Measurements from ENCODE around the gene SLC1A2.

SLC1A2 gene

GRCh38 chr11:35303596-35304385, 115.6 kb downstream of the SLC1A2 start:
- no peaks in the 10 kb centered on the region for H3K27me3 Mint-ChIP-seq
- no peak overlapping the region for H3K4me3 Mint-ChIP-seq
- no peak overlapping the region for H3K27ac Mint-ChIP-seq
- H3K4me1 Mint-ChIP-seq: peaks cover 20% of the 10 kb centered on the region
- no peak for ATAC-seq
- H3K9me3 Mint-ChIP-seq: no peaks in the 10 kb centered on the region
- H3K36me3 Mint-ChIP-seq: no peaks in the 10 kb centered on the region

GRCh38 chr11:35302398-35302797, 117.0 kb downstream of the SLC1A2 start:
- no peaks in the 10 kb centered on the region for H3K36me3 Mint-ChIP-seq
- peaks cover 20% of the 10 kb centered on the region for H3K4me1 Mint-ChIP-seq
- H3K27ac Mint-ChIP-seq: no peak overlapping the region
- no peaks in the 10 kb centered on the region for H3K9me3 Mint-ChIP-seq
- H3K4me3 Mint-ChIP-seq: no peak overlapping the region
- ATAC-seq: no peak
- H3K27me3 Mint-ChIP-seq: no peaks in the 10 kb centered on the region

GRCh38 chr11:35298369-35298768, 121.0 kb downstream of the SLC1A2 start:
- Mint-ChIP-seq H3K4me3 (no peak overlapping the region), H3K9me3 (no peaks in the 10 kb centered on the region), H3K36me3 (no peaks in the 10 kb centered on the region), H3K27me3 (no peaks in the 10 kb centered on the region), H3K4me1 (peaks cover 3% of the 10 kb centered on the region), H3K27ac (no peak overlapping the region)
- no peak for ATAC-seq

GRCh38 chr11:35295751-35296150, 123.6 kb downstream of the SLC1A2 start:
- Mint-ChIP-seq H3K36me3 (no peaks in the 10 kb centered on the region), H3K9me3 (no peaks in the 10 kb centered on the region), H3K27me3 (no peaks in the 10 kb centered on the region), H3K4me1 (peaks cover 24% of the 10 kb centered on the region), H3K4me3 (no peak overlapping the region), H3K27ac (no peak overlapping the region)
- ATAC-seq: no peak

- ATAC-seq: no peak
Measured at GRCh38 chr11:35293699-35294098, 125.7 kb downstream of the SLC1A2 start.

GRCh38 chr11:35293035-35293434, 126.3 kb downstream of the SLC1A2 start:
- no peak overlapping the region for H3K4me3 Mint-ChIP-seq
- peaks cover 29% of the 10 kb centered on the region for H3K4me1 Mint-ChIP-seq
- peak overlapping the region; percentile 53 for H3K27ac Mint-ChIP-seq
- H3K27me3 Mint-ChIP-seq: no peaks in the 10 kb centered on the region
- H3K9me3 Mint-ChIP-seq: no peaks in the 10 kb centered on the region
- no peaks in the 10 kb centered on the region for H3K36me3 Mint-ChIP-seq
- ATAC-seq: no peak

More at GRCh38 chr11:35293699-35294098, 125.7 kb downstream of the SLC1A2 start:
- Mint-ChIP-seq H3K4me1 (peaks cover 29% of the 10 kb centered on the region), H3K36me3 (no peaks in the 10 kb centered on the region), H3K9me3 (no peaks in the 10 kb centered on the region), H3K4me3 (no peak overlapping the region), H3K27ac (no peak overlapping the region), H3K27me3 (no peaks in the 10 kb centered on the region)

GRCh38 chr11:35292279-35292678, 127.1 kb downstream of the SLC1A2 start:
- Mint-ChIP-seq H3K27me3 (no peaks in the 10 kb centered on the region), H3K4me1 (peaks cover 29% of the 10 kb centered on the region), H3K27ac (peak overlapping the region; percentile 53), H3K9me3 (no peaks in the 10 kb centered on the region), H3K4me3 (no peak overlapping the region), H3K36me3 (no peaks in the 10 kb centered on the region)
- peak; percentile 31 for ATAC-seq

- H3K27ac Mint-ChIP-seq: no peak overlapping the region
- no peak for ATAC-seq
- no peaks in the 10 kb centered on the region for H3K36me3 Mint-ChIP-seq
- H3K27me3 Mint-ChIP-seq: no peaks in the 10 kb centered on the region
- no peak overlapping the region for H3K4me3 Mint-ChIP-seq
- no peaks in the 10 kb centered on the region for H3K9me3 Mint-ChIP-seq
- H3K4me1 Mint-ChIP-seq: peaks cover 29% of the 10 kb centered on the region
Measured at GRCh38 chr11:35290876-35291275, 128.5 kb downstream of the SLC1A2 start.

GRCh38 chr11:35289821-35290220, 129.5 kb downstream of the SLC1A2 start:
- Mint-ChIP-seq H3K9me3 (no peaks in the 10 kb centered on the region), H3K36me3 (no peaks in the 10 kb centered on the region), H3K27ac (no peak overlapping the region), H3K4me3 (no peak overlapping the region), H3K4me1 (peaks cover 29% of the 10 kb centered on the region), H3K27me3 (no peaks in the 10 kb centered on the region)
- no peak for ATAC-seq

GRCh38 chr11:35288817-35289541, 130.4 kb downstream of the SLC1A2 start:
- H3K4me3 Mint-ChIP-seq: no peak overlapping the region
- no peaks in the 10 kb centered on the region for H3K36me3 Mint-ChIP-seq
- ATAC-seq: peak; percentile 50
- no peaks in the 10 kb centered on the region for H3K9me3 Mint-ChIP-seq
- no peaks in the 10 kb centered on the region for H3K27me3 Mint-ChIP-seq
- H3K27ac Mint-ChIP-seq: no peak overlapping the region
- H3K4me1 Mint-ChIP-seq: peaks cover 29% of the 10 kb centered on the region

GRCh38 chr11:35288309-35288708, 131.0 kb downstream of the SLC1A2 start:
- Mint-ChIP-seq H3K27ac (no peak overlapping the region), H3K27me3 (no peaks in the 10 kb centered on the region)

GRCh38 chr11:35287344-35287890, 131.9 kb downstream of the SLC1A2 start:
- no peak for ATAC-seq
- Mint-ChIP-seq H3K36me3 (no peaks in the 10 kb centered on the region), H3K27ac (no peak overlapping the region), H3K9me3 (no peaks in the 10 kb centered on the region), H3K4me3 (no peak overlapping the region), H3K4me1 (peaks cover 23% of the 10 kb centered on the region), H3K27me3 (no peaks in the 10 kb centered on the region)

More at GRCh38 chr11:35288309-35288708, 131.0 kb downstream of the SLC1A2 start:
- ATAC-seq: no peak
- no peak overlapping the region for H3K4me3 Mint-ChIP-seq
- H3K36me3 Mint-ChIP-seq: no peaks in the 10 kb centered on the region
- peaks cover 25% of the 10 kb centered on the region for H3K4me1 Mint-ChIP-seq
- no peaks in the 10 kb centered on the region for H3K9me3 Mint-ChIP-seq

- Mint-ChIP-seq H3K9me3 (no peaks in the 10 kb centered on the region), H3K4me1 (peaks cover 12% of the 10 kb centered on the region), H3K4me3 (no peak overlapping the region), H3K27ac (no peak overlapping the region), H3K36me3 (no peaks in the 10 kb centered on the region), H3K27me3 (no peaks in the 10 kb centered on the region)
- no peak for ATAC-seq
Measured at GRCh38 chr11:35286126-35286525, 133.2 kb downstream of the SLC1A2 start.

- Mint-ChIP-seq H3K9me3 (no peaks in the 10 kb centered on the region), H3K27me3 (no peaks in the 10 kb centered on the region), H3K36me3 (no peaks in the 10 kb centered on the region), H3K27ac (no peak overlapping the region), H3K4me1 (peaks cover 12% of the 10 kb centered on the region), H3K4me3 (no peak overlapping the region)
- no peak for ATAC-seq
Measured at GRCh38 chr11:35285471-35285870, 133.9 kb downstream of the SLC1A2 start.

GRCh38 chr11:35282221-35282882, 137.0 kb downstream of the SLC1A2 start:
- Mint-ChIP-seq H3K27me3 (no peaks in the 10 kb centered on the region), H3K4me1 (peaks cover 13% of the 10 kb centered on the region), H3K9me3 (peaks cover 3% of the 10 kb centered on the region), H3K27ac (no peak overlapping the region), H3K36me3 (no peaks in the 10 kb centered on the region), H3K4me3 (no peak overlapping the region)
- ATAC-seq: no peak
